Measurements from ENCODE around the gene VEZT. TPM values are rescaled to one million over a fixed set of nuclear protein-coding genes. Genes with fewer than 3 reads are reported as not detected.

VEZT gene
- total RNA-seq, 1 experiment from 2014 or later, result 107 TPM

- ChIA-PET CTCF (no interaction called here), POLR2A (ENCODE audit: low non-redundant PET) (no interaction called here)
- no peaks in the 10 kb centered on the region for H3K9me3 ChIP-seq (ENCODE audit: low read depth, low read length, poor library complexity, severe bottlenecking)
- intact Hi-C loops (cut with micrococcal nuclease; ENCODE audit: unreplicated experiment), result no loop called here
- no TSS peak for BruUV-seq (replicated peaks)
- peaks cover 58% of the 10 kb centered on the region for H3K36me3 ChIP-seq (ENCODE audit: insufficient read depth, low read length, poor library complexity, severe bottlenecking)
- no peak overlapping the region for H3K4me3 ChIP-seq (ENCODE audit: low read depth, low read length, poor library complexity, severe bottlenecking)
- H3K27me3 ChIP-seq (replicated peaks; ENCODE audit: insufficient read depth, low read depth, low read length, poor library complexity), result no peaks in the 10 kb centered on the region
- H3K27ac ChIP-seq (ENCODE audit: low read depth, low read length, poor library complexity, severe bottlenecking), result no peak overlapping the region
- no peak for TF ChIP-seq EZH2 (IDR thresholded peaks at IDR 0.05; ENCODE audit: borderline replicate concordance, low read depth, low read length, poor library complexity, severe bottlenecking)
- TF ChIP-seq CTCF (conservative IDR thresholded peaks at IDR 0.05; ENCODE audit: low read depth, low read length), result no peak
- H3K4me1 ChIP-seq (ENCODE audit: insufficient read depth, low read length, poor library complexity, severe bottlenecking), result peaks cover 5% of the 10 kb centered on the region
- DNase-seq (ENCODE audit: low spot score), result no peak
These were observed 81.3 kb downstream of the VEZT start for GRCh38 chr12:95298916-95299315.

GRCh38 chr12:95300286-95300685 is 82.7 kb downstream of the VEZT start:
- ChIA-PET POLR2A (ENCODE audit: low non-redundant PET) (no interaction called here), CTCF (no interaction called here)
- no peak for DNase-seq (ENCODE audit: low spot score)
- no peak overlapping the region for H3K27ac ChIP-seq (ENCODE audit: low read depth, low read length, poor library complexity, severe bottlenecking)
- H3K36me3 ChIP-seq (ENCODE audit: insufficient read depth, low read length, poor library complexity, severe bottlenecking), result peaks cover 51% of the 10 kb centered on the region
- TSS peak; percentile 28 for BruUV-seq (replicated peaks)
- H3K27me3 ChIP-seq (replicated peaks; ENCODE audit: insufficient read depth, low read depth, low read length, poor library complexity), result no peaks in the 10 kb centered on the region
- peaks cover 15% of the 10 kb centered on the region for H3K4me1 ChIP-seq (ENCODE audit: insufficient read depth, low read length, poor library complexity, severe bottlenecking)
- intact Hi-C loops (cut with micrococcal nuclease; ENCODE audit: unreplicated experiment), result no loop called here
- H3K4me3 ChIP-seq (ENCODE audit: low read depth, low read length, poor library complexity, severe bottlenecking), result no peak overlapping the region
- no peak for TF ChIP-seq CTCF (conservative IDR thresholded peaks at IDR 0.05; ENCODE audit: low read depth, low read length)
- TF ChIP-seq EZH2 (IDR thresholded peaks at IDR 0.05; ENCODE audit: borderline replicate concordance, low read depth, low read length, poor library complexity, severe bottlenecking), result no peak
- no peaks in the 10 kb centered on the region for H3K9me3 ChIP-seq (ENCODE audit: low read depth, low read length, poor library complexity, severe bottlenecking)

- H3K4me3 ChIP-seq (ENCODE audit: low read depth, low read length, poor library complexity, severe bottlenecking), result no peak overlapping the region
- intact Hi-C loops (cut with micrococcal nuclease; ENCODE audit: unreplicated experiment), result no loop called here
- TF ChIP-seq EZH2 (IDR thresholded peaks at IDR 0.05; ENCODE audit: borderline replicate concordance, low read depth, low read length, poor library complexity, severe bottlenecking) (no peak), CTCF (conservative IDR thresholded peaks at IDR 0.05; ENCODE audit: low read depth, low read length) (no peak)
- H3K9me3 ChIP-seq (ENCODE audit: low read depth, low read length, poor library complexity, severe bottlenecking), result no peaks in the 10 kb centered on the region
- CTCF ChIA-PET, result no interaction called here
- no peaks in the 10 kb centered on the region for H3K27me3 ChIP-seq (replicated peaks; ENCODE audit: insufficient read depth, low read depth, low read length, poor library complexity)
- POLR2A ChIA-PET (ENCODE audit: low non-redundant PET), result no interaction called here
- H3K4me1 ChIP-seq (ENCODE audit: insufficient read depth, low read length, poor library complexity, severe bottlenecking), result peaks cover 15% of the 10 kb centered on the region
- no peak for DNase-seq (ENCODE audit: low spot score)
- H3K27ac ChIP-seq (ENCODE audit: low read depth, low read length, poor library complexity, severe bottlenecking), result no peak overlapping the region
- BruUV-seq (replicated peaks), result no TSS peak
- peaks cover 36% of the 10 kb centered on the region for H3K36me3 ChIP-seq (ENCODE audit: insufficient read depth, low read length, poor library complexity, severe bottlenecking)
These were observed 85.9 kb downstream of the VEZT start for GRCh38 chr12:95303476-95303875.

Measured in A673 (cell line).